Prostate gland (tissue), 2 donors: Measurements from ENCODE around the gene SLC24A3. TPM values are rescaled to one million over a fixed set of nuclear protein-coding genes. Genes with fewer than 3 reads are reported as not detected.

Experiments
- DNase-seq: peaks from one replicate; pipeline ENCODE4 v3.0.0-alpha.2; 2019; ENCODE audit warnings: low spot score
- H3K27ac ChIP-seq, 2 donors: fragments of 200-600 bp; sonication (generic); 2 replicates each; pipeline ENCODE4 v1.5.1; 2017 to 2019
- H3K27me3 ChIP-seq: fragments of 200-600 bp; sonication (generic); replicated peaks from 2 replicates; pipeline ENCODE4 v1.5.1; 2019; ENCODE audit not compliant: insufficient read depth
- H3K36me3 ChIP-seq, 2 donors: fragments of 200-600 bp; sonication (generic); 1 replicate in 1 of 2; 2 replicates in 1 of 2; pipeline versions ENCODE4 v1.5.1 to v1.8.1; 2017 to 2019
- H3K4me1 ChIP-seq: fragments of 200-600 bp; sonication (generic); replicated peaks from 2 replicates; pipeline ENCODE4 v1.5.1; 2019
- H3K4me3 ChIP-seq, 2 donors: fragments of 200-600 bp; sonication (generic); 2 replicates each; pipeline ENCODE4 v1.5.1; 2017 to 2019
- H3K9me3 ChIP-seq: fragments of 200-600 bp; sonication (generic); 2 replicates; pipeline ENCODE4 v1.5.1; 2017
- CTCF ChIP-seq, 4 experiments: fragments of 200-600 bp in 2 of 4; fragments of 450-650 bp in 2 of 4; sonication (generic) in 2 of 4; IDR thresholded peaks; 1 replicate in 3 of 4; 2 replicates in 1 of 4; pipeline ENCODE4 v1.5.1; 2016 to 2019; ENCODE audit warnings: antibody characterized with exemption in 4 of 4, mild to moderate bottlenecking in 2 of 4, moderate library complexity in 2 of 4
- POLR2A ChIP-seq: fragments of 450-650 bp; IDR thresholded peaks from one replicate; pipeline ENCODE4 v1.6.1; 2016; ENCODE audit warnings: antibody characterized with exemption, mild to moderate bottlenecking
- POLR2AphosphoS5 ChIP-seq: sonication (generic); formaldehyde crosslinking; IDR thresholded peaks from one replicate; pipeline ENCODE4 v1.6.1; 2017; ENCODE audit warnings: antibody characterized with exemption
- WGBS: methylation state at CpG from one replicate; pipeline ENCODE4 v1.1.5; 2018; 5-methylcytosine and 5-hydroxymethylcytosine counted together
- intact Hi-C: fragments of 100-400 bp; cut with DNase I; formaldehyde crosslinking; loops from one replicate; pipeline ENCODE4 v1.14.2; 2022
- total RNA-seq, 2 donors: library from RNA; depleted of rRNA; stranded (reverse); fragments of >200 nt; gene quantifications; one replicate each; pipeline ENCODE4 v1.1.0, GENCODE V29; 2016

The SLC24A3 gene
- total RNA-seq, 2 donors from 2014 or later: 4.6 to 8.0 TPM

DNA sequence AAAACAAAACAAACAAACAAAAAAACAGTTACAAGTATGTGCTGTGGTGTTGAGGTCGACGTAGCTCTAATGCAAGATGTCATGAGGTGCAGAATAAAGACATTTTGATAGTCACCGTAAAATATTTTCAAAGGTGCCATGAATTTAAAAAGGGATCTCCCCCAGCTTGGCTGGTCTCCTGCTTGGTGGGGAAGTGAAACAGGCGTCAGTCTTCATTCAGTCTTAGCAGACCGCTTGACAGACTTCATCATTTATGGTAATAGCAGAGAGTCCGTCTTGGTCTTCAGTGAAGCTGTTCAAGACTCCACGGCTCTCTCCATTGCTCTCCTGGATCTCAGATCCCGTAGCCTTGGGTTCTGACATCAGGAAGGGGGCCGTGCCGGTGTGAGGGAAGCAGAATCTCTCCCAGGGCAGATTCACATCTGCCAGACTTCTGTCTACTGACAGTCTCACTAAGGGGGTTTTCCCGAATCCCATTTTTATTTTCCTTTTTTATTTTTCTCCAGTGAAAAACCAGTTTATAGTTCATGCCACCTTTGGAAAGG is 1.6 kb downstream of the SLC24A3 start:
- H3K9me3 ChIP-seq: no peaks in the 10 kb centered on the region
- WGBS: 66% methylated on average over 11 of the region's 11 CpGs
- TF ChIP-seq POLR2AphosphoS5 (no peak), CTCF (IDR thresholded peaks at IDR 0.05) (no peak), POLR2A (no peak)
- no peak overlapping the region for H3K4me3 ChIP-seq
- no peaks in the 10 kb centered on the region for H3K4me1 ChIP-seq
- no peaks in the 10 kb centered on the region for H3K36me3 ChIP-seq
- no peak overlapping the region for H3K27ac ChIP-seq
- intact Hi-C loops: loop anchor here (5.0 to 10.0 kb wide), 3 partner anchors 61 to 307 kb away; no protein-coding TSS in a partner anchor
- no peak for DNase-seq
- H3K27me3 ChIP-seq: no peaks in the 10 kb centered on the region

DNA sequence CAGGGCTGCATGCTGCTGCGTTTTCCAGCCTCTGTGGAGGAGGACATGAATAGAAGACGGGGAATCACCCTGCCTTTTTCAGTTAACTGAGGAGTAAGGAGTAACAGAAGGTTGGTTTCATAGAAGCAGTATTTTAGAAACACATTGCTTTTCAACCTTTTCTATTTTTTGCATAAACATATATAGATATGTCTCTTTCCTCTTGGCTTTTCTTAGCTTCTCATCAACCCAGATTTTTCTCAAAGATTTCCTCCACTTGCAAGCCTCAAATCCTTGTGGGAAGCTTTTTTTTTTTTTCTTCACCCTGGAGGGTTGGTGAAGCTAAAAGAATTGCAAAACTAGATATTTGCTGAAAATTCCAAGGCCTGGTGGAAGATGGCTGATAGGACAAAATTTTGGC is 6.0 kb downstream of the SLC24A3 start:
- H3K27me3 ChIP-seq: no peaks in the 10 kb centered on the region
- no peaks in the 10 kb centered on the region for H3K9me3 ChIP-seq
- no peak for DNase-seq
- TF ChIP-seq POLR2AphosphoS5 (no peak), CTCF (IDR thresholded peaks at IDR 0.05) (no peak), POLR2A (no peak)
- WGBS: 71% methylated on average over 2 of the region's 2 CpGs
- H3K36me3 ChIP-seq: no peaks in the 10 kb centered on the region
- no peaks in the 10 kb centered on the region for H3K4me1 ChIP-seq
- H3K4me3 ChIP-seq: no peak overlapping the region
- no peak overlapping the region for H3K27ac ChIP-seq
- intact Hi-C loops: loop anchor here (10.0 kb wide), 2 partner anchors 56 to 236 kb away; no protein-coding TSS in a partner anchor

DNA sequence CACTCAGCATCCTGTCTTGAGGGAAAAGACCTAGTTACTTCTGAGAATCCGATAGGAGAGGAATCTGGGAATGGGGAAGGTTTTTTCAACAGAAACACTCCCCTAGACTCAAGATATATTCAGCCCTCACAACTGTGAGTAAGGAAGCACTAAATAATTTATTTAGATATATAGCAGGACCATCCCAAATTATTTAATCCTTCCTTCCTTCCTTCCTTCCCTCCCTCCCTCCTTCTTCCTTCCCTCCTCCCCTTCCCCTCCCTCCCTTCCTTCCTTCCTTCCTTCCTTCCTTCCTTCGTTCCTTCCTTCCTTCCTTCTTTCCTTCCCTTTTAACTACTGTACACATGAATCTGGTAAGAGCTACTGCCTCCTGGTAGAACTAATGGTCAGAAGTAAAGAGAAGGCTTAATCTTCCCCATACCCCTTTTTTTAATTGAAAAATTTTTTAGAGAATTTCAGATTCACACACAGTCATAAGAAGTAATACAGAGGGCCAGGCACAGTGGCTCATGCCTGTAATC is 10.1 kb downstream of the SLC24A3 start:
- Histone ChIP-seq H3K9me3 (no peaks in the 10 kb centered on the region), H3K4me3 (no peak overlapping the region), H3K27me3 (no peaks in the 10 kb centered on the region), H3K4me1 (no peaks in the 10 kb centered on the region), H3K36me3 (no peaks in the 10 kb centered on the region), H3K27ac (no peak overlapping the region)
- DNase-seq: no peak
- intact Hi-C loops: no loop called here
- 86% methylated on average over 2 of the region's 2 CpGs for WGBS
- no peak for TF ChIP-seq POLR2AphosphoS5
- TF ChIP-seq CTCF (IDR thresholded peaks at IDR 0.05): no peak
- TF ChIP-seq POLR2A: no peak

GRCh38 chr20:19223640-19224039 is 11.2 kb downstream of the SLC24A3 start:
- WGBS: 85% methylated on average over 7 of the region's 7 CpGs
- H3K27ac ChIP-seq: no peak overlapping the region
- H3K27me3 ChIP-seq: no peaks in the 10 kb centered on the region
- intact Hi-C loops: no loop called here
- DNase-seq: no peak
- H3K9me3 ChIP-seq: no peaks in the 10 kb centered on the region
- TF ChIP-seq POLR2AphosphoS5: no peak
- TF ChIP-seq CTCF (IDR thresholded peaks at IDR 0.05): no peak
- TF ChIP-seq POLR2A: no peak
- no peak overlapping the region for H3K4me3 ChIP-seq
- H3K36me3 ChIP-seq: no peaks in the 10 kb centered on the region
- H3K4me1 ChIP-seq: no peaks in the 10 kb centered on the region

DNA sequence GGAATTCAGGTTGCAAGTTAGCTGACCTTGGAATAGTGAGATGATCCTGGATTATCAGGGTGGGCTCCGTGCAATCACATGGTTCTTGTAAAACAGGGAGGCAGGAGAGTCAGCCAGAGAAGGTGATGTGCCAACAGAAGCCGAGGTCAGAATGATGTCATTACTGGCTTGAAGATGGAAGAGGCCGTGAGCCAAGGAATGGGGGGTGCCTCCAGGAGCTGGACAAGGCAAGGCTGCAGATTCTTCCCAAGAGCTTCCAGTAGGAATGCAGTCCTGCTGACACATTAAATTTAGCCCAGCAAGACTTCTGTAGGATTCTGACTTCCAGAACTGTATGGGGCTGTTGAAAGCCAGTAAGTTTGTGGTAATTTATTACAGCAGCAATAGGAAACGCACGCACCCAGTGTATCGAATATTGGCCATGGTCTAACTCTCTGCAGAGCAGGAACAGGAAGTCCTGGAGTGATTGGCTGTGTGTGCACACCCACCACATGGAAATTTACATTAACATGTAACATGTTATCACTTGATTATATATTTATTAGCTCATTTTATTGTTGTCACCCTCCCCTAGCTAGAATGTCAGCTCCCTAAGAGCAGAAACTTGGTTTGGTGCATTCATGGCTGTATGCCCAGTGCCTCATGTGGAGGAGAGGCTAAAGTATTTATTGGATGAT is 19.1 kb downstream of the SLC24A3 start:
- Histone ChIP-seq H3K27ac (no peak overlapping the region), H3K4me1 (no peaks in the 10 kb centered on the region), H3K27me3 (no peaks in the 10 kb centered on the region), H3K4me3 (no peak overlapping the region), H3K9me3 (no peaks in the 10 kb centered on the region), H3K36me3 (no peaks in the 10 kb centered on the region)
- WGBS: 69% methylated on average over 6 of the region's 6 CpGs
- DNase-seq: no peak
- intact Hi-C loops: no loop called here
- TF ChIP-seq POLR2A (no peak), POLR2AphosphoS5 (no peak), CTCF (IDR thresholded peaks at IDR 0.05) (no peak)
